Medulla oblongata (tissue), 1 donor: Measurements from ENCODE around the gene BIRC6.
A peak's percentile ranks its signal among the peaks of the same experiment; 100 is the strongest.
"Not testable (repeated sequence)": the region's sequence is repeated elsewhere in the genome, so short reads cannot be mapped to it uniquely, and the experiment has no call there.

Source experiments
- DNase-seq: peaks from one replicate; pipeline ENCODE4 v3.0.0-alpha.2; 2015; ENCODE audit errors: extremely low spot score

Gene BIRC6

GRCh38 chr2:32506446-32506845 lies 149.6 kb downstream of the BIRC6 start:
- no peak for DNase-seq

- no peak for DNase-seq
These were observed 158.1 kb downstream of the BIRC6 start for GRCh38 chr2:32514946-32515345.

- no peak for DNase-seq
These were observed 159.7 kb downstream of the BIRC6 start for GRCh38 chr2:32516567-32516966.

DNA sequence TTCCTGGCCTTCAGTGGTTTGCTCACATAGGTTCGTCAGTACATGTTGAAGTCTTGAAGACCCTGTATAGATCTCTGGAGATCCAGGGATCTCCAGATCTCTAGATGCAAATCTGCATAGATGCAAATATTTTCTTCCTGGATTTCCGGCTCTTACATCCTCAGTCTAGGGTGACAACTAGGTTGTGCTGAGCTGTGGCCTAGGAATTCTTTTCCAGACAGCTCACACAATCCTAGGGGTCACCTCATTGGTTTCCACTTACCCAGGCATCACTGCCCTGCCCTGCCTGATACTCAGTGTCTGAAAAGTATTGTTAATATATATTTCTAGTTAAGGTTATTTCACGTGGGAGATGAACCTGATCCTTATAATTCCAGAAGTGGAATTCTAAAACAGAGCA lies 165.9 kb downstream of the BIRC6 start:
- no peak for DNase-seq

DNA sequence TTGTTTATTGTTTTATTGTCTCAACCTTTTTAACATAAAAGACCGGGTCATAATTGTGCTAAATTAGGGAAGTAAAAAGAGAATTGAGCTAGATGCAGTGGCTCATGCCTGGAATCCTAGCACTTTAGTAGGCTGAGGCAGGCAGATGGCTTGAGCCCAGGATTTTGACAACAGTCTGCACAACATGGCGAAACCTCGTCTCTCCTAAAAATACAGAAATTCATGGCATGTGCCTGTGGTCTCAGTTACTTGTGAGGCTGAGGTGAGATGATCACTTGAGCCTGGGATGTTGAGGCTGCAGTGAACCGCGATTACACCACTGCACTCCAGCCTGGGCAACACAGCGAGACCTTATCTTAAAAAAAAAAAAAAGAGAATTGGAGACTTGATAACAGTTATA lies 166.9 kb downstream of the BIRC6 start:
- no peak for DNase-seq

GRCh38 chr2:32532341-32532740 lies 175.5 kb downstream of the BIRC6 start:
- no peak for DNase-seq

- DNase-seq: no peak
These were observed 176.1 kb downstream of the BIRC6 start for GRCh38 chr2:32532961-32533360.

- DNase-seq: no peak
These were observed 178.0 kb downstream of the BIRC6 start for GRCh38 chr2:32534831-32535230.

DNA sequence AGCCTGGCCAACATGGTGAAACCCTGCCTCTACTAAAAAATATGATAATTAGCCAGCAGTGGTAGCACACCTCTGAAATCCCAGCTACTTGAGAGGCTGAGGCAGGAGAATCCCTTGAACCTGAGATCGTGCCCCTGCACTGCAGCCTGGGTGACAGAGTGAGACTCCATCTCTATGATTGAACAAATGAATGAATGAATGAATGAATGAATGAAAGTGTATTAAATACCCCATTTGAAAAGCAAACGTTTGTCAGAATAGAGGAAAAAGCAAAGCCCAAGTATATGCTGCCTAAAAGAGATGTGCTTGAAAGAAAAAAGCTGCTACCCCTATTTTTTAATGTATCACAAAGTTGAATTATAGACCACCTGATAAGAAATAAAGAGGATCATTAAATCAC lies 181.9 kb downstream of the BIRC6 start:
- no peak for DNase-seq

DNA sequence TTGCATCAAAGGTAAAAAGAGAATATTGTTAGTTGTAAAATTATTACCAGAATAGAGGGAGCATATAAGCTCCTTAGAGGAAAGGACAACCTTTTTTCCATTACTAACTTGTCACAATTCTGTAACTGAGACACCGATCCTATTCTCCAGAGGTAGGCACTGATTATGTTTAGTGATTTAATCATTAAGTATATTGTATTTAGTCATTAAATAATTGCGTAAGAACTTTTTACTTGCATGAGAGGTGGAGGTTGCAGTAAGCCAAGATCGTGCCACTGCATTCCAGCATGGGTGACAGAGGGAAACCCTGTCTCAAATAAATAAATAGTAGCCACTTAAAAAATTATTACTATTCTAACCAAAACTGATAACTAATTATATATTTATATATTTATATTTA lies 195.7 kb downstream of the BIRC6 start:
- not testable (repeated sequence) for DNase-seq

- peak; percentile 79 for DNase-seq
These were observed 197.1 kb downstream of the BIRC6 start for GRCh38 chr2:32553829-32554432.

DNA sequence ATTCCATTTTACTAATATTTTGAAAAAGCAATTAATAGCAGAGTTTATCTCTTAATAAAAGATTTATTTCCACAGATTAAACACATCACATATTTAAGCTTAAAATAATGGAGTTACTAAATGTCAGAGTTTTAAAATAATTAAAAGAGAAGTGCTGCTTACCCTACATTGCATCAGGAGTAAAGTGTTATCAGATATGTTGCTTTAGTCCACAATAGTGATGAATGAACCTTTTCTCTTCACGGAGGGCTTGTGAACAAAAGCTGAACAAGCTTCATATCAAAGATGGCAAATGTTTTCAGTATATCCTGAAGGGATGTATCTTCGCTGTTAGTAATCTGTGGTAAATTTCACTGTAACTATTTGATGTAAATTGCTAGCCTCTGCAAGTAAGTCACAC lies 201.7 kb downstream of the BIRC6 start:
- peak; percentile 33 for DNase-seq

DNA sequence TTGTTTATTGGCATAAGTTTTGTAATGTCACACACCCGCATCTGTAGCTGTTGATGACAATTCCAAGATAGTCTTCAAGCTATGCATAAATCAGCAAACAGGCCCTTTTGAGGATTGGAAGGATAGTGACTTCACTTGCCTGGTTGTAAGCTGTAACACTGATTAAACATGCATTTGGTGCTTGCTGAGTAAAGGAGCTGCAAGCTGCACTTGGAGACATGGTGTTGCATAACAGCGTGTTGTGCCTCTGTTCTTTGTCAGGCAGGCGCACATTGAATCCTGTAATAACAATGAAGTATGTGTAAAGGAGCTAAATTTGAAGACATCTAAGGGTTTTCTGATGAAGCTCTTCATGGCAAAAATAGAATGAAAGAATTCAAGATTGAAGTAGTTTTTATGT lies 202.3 kb downstream of the BIRC6 start:
- peak; percentile 87 for DNase-seq

DNA sequence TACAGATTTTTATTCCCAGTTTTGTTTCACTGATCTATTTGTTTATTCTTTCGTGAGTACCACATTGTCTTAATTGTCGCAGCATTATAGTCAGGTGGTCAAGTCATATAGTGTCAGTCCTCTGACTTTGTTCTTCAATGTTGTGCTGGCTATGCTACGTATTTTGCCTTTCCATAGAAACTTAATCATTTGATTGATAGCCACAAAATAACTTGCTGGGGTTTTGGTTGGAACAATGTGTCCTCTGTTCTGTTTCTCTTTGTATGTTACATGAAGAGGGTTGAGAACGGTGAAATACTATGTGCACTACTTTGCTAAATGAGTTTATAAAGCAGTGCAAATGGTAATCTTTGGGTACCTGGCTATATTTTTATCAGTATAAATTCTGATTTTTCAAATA lies 206.1 kb downstream of the BIRC6 start:
- peak; percentile 53 for DNase-seq

DNA sequence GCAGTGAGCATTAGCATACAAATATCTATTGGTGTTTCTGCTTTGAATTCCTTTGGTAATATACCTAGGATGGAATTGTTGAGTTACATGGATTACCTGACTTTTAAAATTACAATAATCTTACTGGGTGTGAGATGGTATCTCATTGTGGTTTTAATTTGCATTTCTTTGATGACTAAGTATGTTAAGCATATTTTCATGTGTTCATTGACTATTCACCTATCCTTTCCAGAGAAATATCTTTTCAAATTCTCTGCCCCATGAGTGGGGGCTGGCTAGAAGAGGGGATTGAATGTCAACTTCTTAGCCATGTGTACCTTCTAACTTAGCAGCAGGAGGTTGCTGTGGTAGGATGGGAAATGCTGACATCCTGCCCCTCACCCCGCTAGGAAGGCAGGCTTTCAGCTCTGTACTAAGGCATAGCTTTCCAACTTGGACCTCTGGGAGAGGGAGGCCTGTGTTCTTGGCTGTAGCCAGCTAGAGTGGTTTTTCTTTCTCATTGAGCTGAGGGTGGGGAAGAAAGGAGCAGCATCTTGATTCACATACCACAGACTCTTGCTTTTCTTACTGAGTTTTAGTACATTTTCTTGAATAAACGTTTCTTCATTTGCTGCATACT lies 207.7 kb downstream of the BIRC6 start:
- DNase-seq: no peak

DNA sequence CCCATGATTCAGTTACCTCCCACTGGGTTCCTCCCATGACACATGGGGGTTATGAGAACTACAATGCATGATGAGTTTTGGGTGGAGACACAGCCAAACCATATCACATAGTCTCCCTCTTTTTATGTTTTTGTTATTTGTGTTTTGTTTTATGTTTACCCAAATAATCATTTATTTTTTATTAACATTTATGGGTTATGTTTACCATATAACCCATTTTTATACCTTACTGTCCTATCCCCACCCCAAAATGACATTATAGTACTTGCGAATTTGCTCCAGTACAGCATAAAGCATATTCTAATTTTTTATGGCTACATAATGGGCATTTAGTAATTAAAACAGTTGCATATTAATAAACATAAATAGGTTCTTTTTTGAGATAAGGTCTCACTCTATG lies 209.1 kb downstream of the BIRC6 start:
- no peak for DNase-seq

DNA sequence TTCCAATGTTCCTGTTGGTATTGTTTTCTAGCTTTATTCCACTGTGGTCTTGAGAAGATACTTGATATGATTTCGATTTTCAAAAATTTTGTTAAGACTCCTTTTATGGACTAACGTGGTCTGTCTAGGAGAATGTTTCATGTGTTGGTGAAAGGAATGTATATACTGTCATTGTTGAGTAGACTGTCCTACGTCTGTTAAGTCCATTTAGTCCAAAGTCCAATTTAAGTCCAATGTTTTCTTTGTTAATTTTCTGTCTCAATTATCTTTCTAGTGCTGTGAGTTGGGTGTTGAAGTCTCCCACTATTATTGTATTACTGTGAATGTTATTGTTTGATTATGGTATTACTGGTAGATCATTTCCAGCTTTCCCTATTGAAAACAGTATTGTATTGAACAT lies 215.2 kb downstream of the BIRC6 start:
- no peak for DNase-seq

DNA sequence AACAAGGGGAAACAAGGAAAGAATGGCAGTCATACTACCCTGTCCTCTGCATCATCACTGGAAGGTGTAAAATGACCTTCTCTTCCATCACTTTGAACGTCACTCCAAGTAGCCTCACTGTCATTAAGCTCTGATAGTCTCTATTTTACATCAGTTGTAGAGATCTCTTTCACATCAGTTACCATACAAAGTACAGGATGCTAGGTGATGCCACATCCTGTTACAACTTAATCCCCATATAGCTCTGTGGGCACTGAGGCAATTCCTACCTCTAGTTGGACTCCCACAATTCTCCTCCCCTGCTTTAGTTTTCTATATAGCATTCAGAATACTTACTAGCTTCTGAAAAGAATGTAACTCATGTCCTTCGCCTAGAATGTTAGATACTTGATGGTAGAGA lies 215.9 kb downstream of the BIRC6 start:
- DNase-seq: no peak

DNA sequence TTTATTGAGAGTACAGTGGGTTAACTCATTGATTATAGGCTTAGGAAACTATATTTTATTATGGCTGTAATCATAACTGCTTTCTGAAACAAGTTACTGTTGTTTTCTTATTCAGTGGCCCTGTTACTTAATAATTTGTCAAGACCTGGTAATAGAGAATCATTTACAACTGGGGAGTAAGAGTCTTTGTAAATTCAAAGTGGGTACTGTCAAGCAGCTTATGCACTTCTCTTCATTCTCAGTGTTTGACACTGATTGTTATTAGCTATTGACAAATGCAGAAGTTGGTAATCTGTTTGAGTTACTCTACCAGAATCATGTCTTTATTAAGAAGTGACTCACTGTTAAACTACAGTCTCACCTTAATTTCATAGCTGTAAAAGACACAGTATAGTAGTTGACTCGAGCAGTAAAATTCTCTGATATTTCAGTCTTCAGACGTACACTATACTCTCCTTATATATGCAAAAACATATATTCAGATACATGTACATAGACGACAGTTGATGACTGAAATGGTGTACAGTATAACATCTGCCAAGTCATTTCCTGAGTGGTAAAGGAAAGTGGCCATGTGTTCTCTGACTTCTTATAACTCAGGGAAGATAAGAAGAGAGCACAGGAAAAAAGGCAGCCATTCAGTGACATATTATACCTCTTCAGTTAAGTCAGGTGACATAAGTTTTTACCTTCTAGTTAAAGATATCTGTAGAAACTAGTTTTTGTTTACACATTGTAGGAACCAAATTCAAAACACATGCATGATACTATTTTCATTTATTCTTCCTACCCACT lies 235.0 kb downstream of the BIRC6 start:
- DNase-seq: no peak

GRCh38 chr2:32594573-32594972 lies 237.8 kb downstream of the BIRC6 start:
- DNase-seq: no peak

DNA sequence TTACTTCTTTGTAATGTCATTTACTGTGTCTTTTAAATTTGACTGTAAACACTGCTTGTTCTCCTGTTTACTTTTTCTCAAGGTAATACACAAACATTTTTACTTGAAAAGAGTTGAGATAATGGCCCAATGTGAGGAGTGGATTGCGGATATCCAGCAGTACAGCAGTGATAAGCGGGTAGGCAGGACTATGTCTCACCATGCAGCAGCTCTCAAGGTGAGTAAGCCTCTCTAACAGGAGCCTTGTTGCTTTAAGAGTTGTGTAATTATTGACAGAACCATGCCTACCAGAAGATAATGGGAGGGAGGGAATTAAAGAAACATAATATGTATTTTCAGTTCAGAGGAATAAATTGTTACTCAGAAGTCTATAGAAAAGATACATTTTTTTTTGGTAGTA lies 254.5 kb downstream of the BIRC6 start:
- no peak for DNase-seq

GRCh38 chr2:32611771-32612170 lies 254.9 kb downstream of the BIRC6 start:
- no peak for DNase-seq

DNA sequence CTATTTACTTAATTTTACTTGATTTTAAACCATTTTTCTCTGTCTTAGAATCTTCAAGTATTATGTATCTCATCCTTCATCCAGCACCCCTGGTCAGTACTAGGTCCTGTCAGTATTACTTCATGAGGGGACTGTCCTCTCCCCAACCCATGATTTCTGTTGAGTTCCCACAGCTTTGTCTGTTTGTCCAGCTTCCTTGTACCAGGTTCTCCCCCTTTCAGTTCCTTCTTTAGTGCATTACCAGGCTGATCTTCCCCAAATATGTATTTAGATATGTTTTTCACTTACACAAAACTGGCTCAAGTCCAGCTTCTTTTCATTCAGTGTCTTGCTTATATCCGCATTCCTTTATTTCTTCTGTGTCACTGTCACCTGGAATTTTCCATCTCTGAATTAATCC lies 257.3 kb downstream of the BIRC6 start:
- DNase-seq: no peak
